GM23338 (cell line): Measurements from ENCODE around the gene CHD9NB. TPM values are rescaled to one million over a fixed set of nuclear protein-coding genes. Genes with fewer than 3 reads are reported as not detected.
A peak's percentile ranks its signal among the peaks of the same experiment; 100 is the strongest.

Experiments used
- ATAC-seq: fragments of 200-7000 bp; cut with Tn5 transposase; 3 replicates; pipeline ENCODE4 v1.9.1; 2020
- DNase-seq: peaks from one replicate; pipeline ENCODE4 v3.0.0-alpha.2; 2015; ENCODE audit warnings: low spot score
- H2AFZ ChIP-seq: fragments of 200-600 bp; sonication (generic); 2 replicates; pipeline ENCODE4 v1.8.0; 2016; ENCODE audit warnings: antibody characterized with exemption, mild to moderate bottlenecking, moderate library complexity
- H3F3A ChIP-seq: fragments of 200-600 bp; sonication (generic); replicated peaks from 2 replicates; pipeline ENCODE4 v1.8.0; 2017; ENCODE audit warnings: antibody characterized with exemption, mixed run types, low read depth
- H3K27ac ChIP-seq: fragments of 200-600 bp; sonication (generic); 2 replicates; pipeline ENCODE4 v1.6.1; 2016; ENCODE audit warnings: low read depth
- H3K27me3 ChIP-seq: fragments of 200-600 bp; sonication (generic); 2 replicates; pipeline ENCODE4 v1.8.0; 2016; ENCODE audit warnings: mild to moderate bottlenecking, mixed run types, moderate library complexity; ENCODE audit not compliant: insufficient read depth
- H3K36me3 ChIP-seq: fragments of 200-600 bp; sonication (generic); 2 replicates; pipeline ENCODE4 v1.8.0; 2016; ENCODE audit warnings: mild to moderate bottlenecking; ENCODE audit not compliant: insufficient read depth
- H3K4me1 ChIP-seq: fragments of 200-600 bp; sonication (generic); 2 replicates; pipeline ENCODE4 v1.8.0; 2016; ENCODE audit warnings: mild to moderate bottlenecking, moderate library complexity; ENCODE audit not compliant: insufficient read depth
- H3K4me2 ChIP-seq: fragments of 200-600 bp; sonication (generic); 2 replicates; pipeline ENCODE4 v1.7.1; 2017; ENCODE audit warnings: mixed run types
- H3K4me3 ChIP-seq: fragments of 200-600 bp; sonication (generic); 2 replicates; pipeline ENCODE4 v1.6.1; 2016; ENCODE audit warnings: mixed run types
- H3K79me2 ChIP-seq: fragments of 200-600 bp; sonication (generic); replicated peaks from 2 replicates; pipeline ENCODE4 v1.8.0; 2017; ENCODE audit warnings: mild to moderate bottlenecking; ENCODE audit not compliant: insufficient read depth
- H3K9me2 ChIP-seq: fragments of 200-600 bp; sonication (generic); 2 replicates; pipeline ENCODE4 v1.8.0; 2017; ENCODE audit not compliant: insufficient read depth
- H4K20me1 ChIP-seq: fragments of 200-600 bp; sonication (generic); replicated peaks from 2 replicates; pipeline ENCODE4 v1.8.0; 2017; ENCODE audit warnings: mild to moderate bottlenecking; ENCODE audit not compliant: insufficient read depth
- H3K27ac Mint-ChIP-seq: 2 replicates; pipeline ENCODE4 v1.8.0; 2020; ENCODE audit warnings: inconsistent platforms, mild to moderate bottlenecking, moderate library complexity, mixed read lengths
- H3K27me3 Mint-ChIP-seq: 3 replicates; pipeline ENCODE4 v1.8.0; 2022; ENCODE audit warnings: low read depth, mild to moderate bottlenecking, moderate library complexity, mixed read lengths, inconsistent platforms; ENCODE audit not compliant: insufficient read depth, poor library complexity
- H3K36me3 Mint-ChIP-seq: 3 replicates; pipeline ENCODE4 v1.8.0; 2021; ENCODE audit warnings: low read depth, mild to moderate bottlenecking, inconsistent platforms, moderate library complexity, mixed read lengths
- H3K4me1 Mint-ChIP-seq: 3 replicates; pipeline ENCODE4 v1.8.0; 2020; ENCODE audit warnings: mild to moderate bottlenecking, inconsistent platforms, mixed read lengths
- H3K4me3 Mint-ChIP-seq: 3 replicates; pipeline ENCODE4 v1.8.0; 2021; ENCODE audit warnings: moderate library complexity, mild to moderate bottlenecking, inconsistent platforms, mixed read lengths
- H3K9me3 Mint-ChIP-seq: 3 replicates; pipeline ENCODE4 v1.8.0; 2020; ENCODE audit warnings: moderate library complexity, mild to moderate bottlenecking, inconsistent platforms, mixed read lengths
- CREB1 ChIP-seq: fragments of 250-450 bp; sonication (Bioruptor Pico); IDR thresholded peaks from 2 replicates; pipeline ENCODE4 v1.5.0; 2020; ENCODE audit warnings: low read depth, mild to moderate bottlenecking, moderate library complexity
- CTCF ChIP-seq, 2 experiments: fragments of 200-600 bp in 1 of 2; sonication (generic) in 1 of 2; conservative IDR thresholded peaks; 2 replicates each; pipeline versions ENCODE4 v1.5.1 to v1.6.1; 2016 to 2017; ENCODE audit warnings: antibody characterized with exemption in 2 of 2, low read depth in 2 of 2, mild to moderate bottlenecking in 2 of 2, moderate library complexity in 1 of 2
- ETS1 ChIP-seq: IDR thresholded peaks from 2 replicates; pipeline ENCODE4 v1.6.1; 2016; ENCODE audit warnings: antibody characterized with exemption
- EZH2phosphoT487 ChIP-seq: fragments of 200-600 bp; sonication (generic); IDR thresholded peaks from one replicate; pipeline ENCODE4 v1.8.1; 2018; ENCODE audit warnings: antibody characterized with exemption; ENCODE audit not compliant: unreplicated experiment
- JUNB ChIP-seq: IDR thresholded peaks from one replicate; pipeline ENCODE4 v1.6.1; 2016; ENCODE audit warnings: antibody characterized with exemption; ENCODE audit not compliant: unreplicated experiment
- NANOG ChIP-seq: IDR thresholded peaks from 2 replicates; pipeline ENCODE4 v1.6.1; 2016; ENCODE audit warnings: antibody characterized with exemption, borderline replicate concordance
- POLR2AphosphoS5 ChIP-seq: IDR thresholded peaks from 2 replicates; pipeline ENCODE4 v1.6.1; 2016; ENCODE audit warnings: antibody characterized with exemption, low read depth
- REST ChIP-seq: IDR thresholded peaks from one replicate; pipeline ENCODE4 v1.6.1; 2018; ENCODE audit warnings: antibody characterized with exemption; ENCODE audit not compliant: unreplicated experiment
- ZNF114 ChIP-seq: fragments of 250-450 bp; sonication (Bioruptor Pico); IDR thresholded peaks from 2 replicates; pipeline ENCODE4 v1.5.0; 2020; ENCODE audit warnings: mild to moderate bottlenecking, moderate library complexity
- polyA plus RNA-seq: library from polyadenylated mRNA; unstranded; fragments of >200 nt; fragmentation: Nextera tagmentation; extraction: Ambion mirVana; gene quantifications from 2 replicates; pipeline ENCODE4 v1.2.1, GENCODE V29; 2016
- total RNA-seq: library from RNA; depleted of rRNA; stranded (reverse); fragments of >200 nt; shearing (Covaris generic); gene quantifications from 2 replicates; pipeline ENCODE4 v1.2.3, GENCODE V29; 2014

Gene CHD9NB
- total and polyA plus RNA-seq, 2 experiments from 2014 or later, result 1.7 to 4.2 TPM

- TF ChIP-seq POLR2AphosphoS5 (no peak), CTCF (conservative IDR thresholded peaks at IDR 0.05; ENCODE audit: low read depth in 2 of 2) (peak in 1 of 2 experiments; percentile 22; a peak in 1 of 4 replicates), NANOG (no peak), CREB1 (no peak), REST (no peak), JUNB (no peak)
- no peak overlapping the region for H3K4me3 Mint-ChIP-seq
- H3K27me3 Mint-ChIP-seq, result peaks cover 4% of the 10 kb centered on the region
- Histone ChIP-seq H2AFZ (no peak overlapping the region), H3K27me3 (no peaks in the 10 kb centered on the region), H3K4me2 (peak overlapping the region; percentile 57; the same call in 1 of the 2 replicates), H3K36me3 (peaks cover 7% of the 10 kb centered on the region; the same call in 1 of the 2 replicates), H4K20me1 (no peaks in the 10 kb centered on the region), H3K9me2 (0 out of 2 replicates have a peak, but pooled peaks cover 10% of the 10 kb centered on the region), H3K4me1 (peaks cover 38% of the 10 kb centered on the region), H3F3A (no peaks in the 10 kb centered on the region), H3K4me3 (no peak overlapping the region), H3K79me2 (peaks cover 38% of the 10 kb centered on the region), H3K27ac (no peak overlapping the region)
- H3K4me1 Mint-ChIP-seq, result peaks cover 40% of the 10 kb centered on the region
- peaks cover 28% of the 10 kb centered on the region for H3K9me3 Mint-ChIP-seq
- peaks cover 37% of the 10 kb centered on the region for H3K36me3 Mint-ChIP-seq
- H3K27ac Mint-ChIP-seq, result no peak overlapping the region
- DNase-seq, result no peak
- ATAC-seq, result no peak
These were observed 26.2 kb upstream of the CHD9NB start for GRCh38 chr16:53078765-53079485.

GRCh38 chr16:53078247-53078646 is 25.6 kb upstream of the CHD9NB start:
- Histone ChIP-seq H3K79me2 (peaks cover 44% of the 10 kb centered on the region), H3K27ac (no peak overlapping the region), H3K4me1 (peaks cover 38% of the 10 kb centered on the region), H3K9me2 (0 out of 2 replicates have a peak, but pooled peaks cover 10% of the 10 kb centered on the region), H3K4me2 (no peak overlapping the region), H2AFZ (no peak overlapping the region), H3K36me3 (peaks cover 12% of the 10 kb centered on the region; the same call in 1 of the 2 replicates), H3K27me3 (no peaks in the 10 kb centered on the region), H4K20me1 (no peaks in the 10 kb centered on the region), H3F3A (no peaks in the 10 kb centered on the region), H3K4me3 (no peak overlapping the region)
- no peak for ATAC-seq
- H3K9me3 Mint-ChIP-seq, result peaks cover 35% of the 10 kb centered on the region
- peaks cover 37% of the 10 kb centered on the region for H3K4me1 Mint-ChIP-seq
- H3K4me3 Mint-ChIP-seq, result no peak overlapping the region
- peaks cover 4% of the 10 kb centered on the region for H3K27me3 Mint-ChIP-seq
- H3K27ac Mint-ChIP-seq, result no peak overlapping the region
- H3K36me3 Mint-ChIP-seq, result peaks cover 44% of the 10 kb centered on the region
- DNase-seq, result no peak
- no peak for TF ChIP-seq ZNF114 (CRISPR knock-in tag)
- no peak for TF ChIP-seq NANOG
- TF ChIP-seq EZH2phosphoT487, result no peak
- no peak for TF ChIP-seq ETS1
- TF ChIP-seq REST, result no peak
- TF ChIP-seq CREB1, result no peak
